ENCODE results near the gene RPS27A. TPM values are rescaled to one million over a fixed set of nuclear protein-coding genes. Genes with fewer than 3 reads are reported as not detected.

The RPS27A gene
- total RNA-seq, 1 experiment from 2014 or later: 853 TPM

DNA sequence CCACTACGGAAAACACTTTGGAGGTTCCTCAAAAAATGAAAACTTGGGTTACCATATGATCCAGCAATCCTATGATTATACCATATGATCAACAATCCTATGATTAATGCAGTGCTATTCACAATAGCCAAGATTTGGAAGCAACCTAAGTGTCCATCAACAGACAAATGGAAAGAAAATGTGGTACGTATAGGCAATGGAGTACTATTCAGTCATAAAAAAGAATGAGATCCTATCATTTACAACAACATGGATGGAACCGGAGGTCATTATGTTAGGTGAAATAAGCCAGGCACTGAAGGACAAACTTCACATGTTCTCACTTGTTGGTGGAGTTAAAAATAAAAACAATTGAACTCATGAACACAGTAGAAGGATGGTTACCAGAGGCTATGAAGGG, 28.0 kb upstream of the RPS27A start:
- CTCF ChIA-PET: no interaction called here
- DNase-seq (ENCODE audit: low read depth, low spot score): no peak
- intact Hi-C loops (cut with micrococcal nuclease; ENCODE audit: unreplicated experiment) (no loop called here), in situ Hi-C loops (cut with HindIII; ENCODE audit: low pct_unique_long_range_greater_than_20kb, low sequenced_read_pairs) (no loop called here)
- no TSS peak for BruUV-seq (replicated peaks)
- POLR2A ChIA-PET: no interaction called here
- Histone ChIP-seq H3K9me3 (ENCODE audit: control insufficient read depth, insufficient read depth, low read depth, low read length) (no peaks in the 10 kb centered on the region), H3K27ac (ENCODE audit: low read length) (no peak overlapping the region), H3K4me3 (ENCODE audit: low read depth in 2 of 2, low read length in 2 of 2) (no peak overlapping the region), H3K27me3 (ENCODE audit: control insufficient read depth, insufficient read depth, low read length) (no peaks in the 10 kb centered on the region), H3K36me3 (ENCODE audit: control insufficient read depth, insufficient read depth, low read length) (no peaks in the 10 kb centered on the region), H3K4me1 (ENCODE audit: control insufficient read depth, insufficient read depth, low read length) (no peaks in the 10 kb centered on the region)
- TF ChIP-seq SIN3A (IDR thresholded peaks at IDR 0.05; ENCODE audit: borderline replicate concordance, insufficient read depth, low read depth, low read length): no peak
- TF ChIP-seq POLR2AphosphoS5 (IDR thresholded peaks at IDR 0.05; ENCODE audit: low read depth, low read length): no peak
- no peak for TF ChIP-seq TCF7L2 (IDR thresholded peaks at IDR 0.05; ENCODE audit: low read depth, low read length)
- no peak for TF ChIP-seq REST (IDR thresholded peaks at IDR 0.05; ENCODE audit: insufficient read depth in 1 of 2, low read depth in 2 of 2, low read length in 1 of 2)
- TF ChIP-seq, protein P1, sequence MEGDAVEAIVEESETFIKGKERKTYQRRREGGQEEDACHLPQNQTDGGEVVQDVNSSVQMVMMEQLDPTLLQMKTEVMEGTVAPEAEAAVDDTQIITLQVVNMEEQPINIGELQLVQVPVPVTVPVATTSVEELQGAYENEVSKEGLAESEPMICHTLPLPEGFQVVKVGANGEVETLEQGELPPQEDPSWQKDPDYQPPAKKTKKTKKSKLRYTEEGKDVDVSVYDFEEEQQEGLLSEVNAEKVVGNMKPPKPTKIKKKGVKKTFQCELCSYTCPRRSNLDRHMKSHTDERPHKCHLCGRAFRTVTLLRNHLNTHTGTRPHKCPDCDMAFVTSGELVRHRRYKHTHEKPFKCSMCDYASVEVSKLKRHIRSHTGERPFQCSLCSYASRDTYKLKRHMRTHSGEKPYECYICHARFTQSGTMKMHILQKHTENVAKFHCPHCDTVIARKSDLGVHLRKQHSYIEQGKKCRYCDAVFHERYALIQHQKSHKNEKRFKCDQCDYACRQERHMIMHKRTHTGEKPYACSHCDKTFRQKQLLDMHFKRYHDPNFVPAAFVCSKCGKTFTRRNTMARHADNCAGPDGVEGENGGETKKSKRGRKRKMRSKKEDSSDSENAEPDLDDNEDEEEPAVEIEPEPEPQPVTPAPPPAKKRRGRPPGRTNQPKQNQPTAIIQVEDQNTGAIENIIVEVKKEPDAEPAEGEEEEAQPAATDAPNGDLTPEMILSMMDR (IDR thresholded peaks at IDR 0.05): no peak
- ATAC-seq: no peak

DNA sequence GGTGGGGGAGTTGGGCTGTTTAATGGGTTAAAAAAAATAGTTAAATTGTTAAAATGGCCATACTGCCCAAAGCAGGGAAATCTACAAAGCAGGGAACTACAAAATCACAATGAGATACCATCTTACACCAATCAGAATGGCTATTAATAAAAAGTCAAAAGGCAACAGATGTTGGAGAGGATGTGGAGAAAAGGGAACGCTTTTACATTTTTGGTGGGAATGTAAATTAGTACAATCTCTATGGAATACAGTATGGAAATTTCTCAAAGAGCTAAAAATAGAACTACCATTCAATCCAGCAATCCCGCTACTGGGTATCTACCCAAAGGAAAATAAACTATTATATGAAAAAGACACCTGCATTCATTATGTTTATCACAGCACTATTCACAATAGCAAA, 27.5 kb upstream of the RPS27A start:
- no peak overlapping the region for H3K4me3 ChIP-seq (ENCODE audit: low read depth in 2 of 2, low read length in 2 of 2)
- CTCF ChIA-PET: no interaction called here
- ATAC-seq (no peak), DNase-seq (ENCODE audit: low read depth, low spot score) (no peak)
- H3K9me3 ChIP-seq (ENCODE audit: control insufficient read depth, insufficient read depth, low read depth, low read length): no peaks in the 10 kb centered on the region
- no peak overlapping the region for H3K27ac ChIP-seq (ENCODE audit: low read length)
- POLR2A ChIA-PET: no interaction called here
- TF ChIP-seq, protein P1 (IDR thresholded peaks at IDR 0.05): no peak
- intact Hi-C loops (cut with micrococcal nuclease; ENCODE audit: unreplicated experiment) (no loop called here), in situ Hi-C loops (cut with HindIII; ENCODE audit: low pct_unique_long_range_greater_than_20kb, low sequenced_read_pairs) (no loop called here)
- no TSS peak for BruUV-seq (replicated peaks)
- H3K36me3 ChIP-seq (ENCODE audit: control insufficient read depth, insufficient read depth, low read length): no peaks in the 10 kb centered on the region
- no peaks in the 10 kb centered on the region for H3K4me1 ChIP-seq (ENCODE audit: control insufficient read depth, insufficient read depth, low read length)
- H3K27me3 ChIP-seq (ENCODE audit: control insufficient read depth, insufficient read depth, low read length): no peaks in the 10 kb centered on the region

GRCh38 chr2:55213822-55214221, 18.7 kb upstream of the RPS27A start:
- H3K9me3 ChIP-seq (ENCODE audit: control insufficient read depth, insufficient read depth, low read depth, low read length): no peaks in the 10 kb centered on the region
- intact Hi-C loops (cut with micrococcal nuclease; ENCODE audit: unreplicated experiment): no loop called here

More at GRCh38 chr2:55213822-55214221, 18.7 kb upstream of the RPS27A start:
- no peak overlapping the region for H3K27ac ChIP-seq (ENCODE audit: low read length)
- DNase-seq (ENCODE audit: low read depth, low spot score) (no peak), ATAC-seq (no peak)
- no peaks in the 10 kb centered on the region for H3K27me3 ChIP-seq (ENCODE audit: control insufficient read depth, insufficient read depth, low read length)
- no peak overlapping the region for H3K4me3 ChIP-seq (ENCODE audit: low read depth in 2 of 2, low read length in 2 of 2)
- CTCF ChIA-PET: no interaction called here
- TF ChIP-seq SIN3A (IDR thresholded peaks at IDR 0.05; ENCODE audit: borderline replicate concordance, insufficient read depth, low read depth, low read length) (no peak), REST (IDR thresholded peaks at IDR 0.05; ENCODE audit: insufficient read depth in 1 of 2, low read depth in 2 of 2, low read length in 1 of 2) (no peak), POLR2AphosphoS5 (IDR thresholded peaks at IDR 0.05; ENCODE audit: low read depth, low read length) (no peak), TCF7L2 (IDR thresholded peaks at IDR 0.05; ENCODE audit: low read depth, low read length) (no peak)
- TF ChIP-seq, protein P1 (IDR thresholded peaks at IDR 0.05): no peak
- BruUV-seq (replicated peaks): no TSS peak
- POLR2A ChIA-PET: interaction anchor here (0.6 kb wide), 1 partner anchor 387 kb away, joined by 9 read pairs; no protein-coding TSS in a partner anchor
- H3K36me3 ChIP-seq (ENCODE audit: control insufficient read depth, insufficient read depth, low read length): no peaks in the 10 kb centered on the region
- in situ Hi-C loops (cut with HindIII; ENCODE audit: low pct_unique_long_range_greater_than_20kb, low sequenced_read_pairs): no loop called here
- no peaks in the 10 kb centered on the region for H3K4me1 ChIP-seq (ENCODE audit: control insufficient read depth, insufficient read depth, low read length)
